Diencephalon (tissue), 1 donor: ENCODE data around the gene KCNH3. TPM values are rescaled to one million over a fixed set of nuclear protein-coding genes. Genes with fewer than 3 reads are reported as not detected.

Experiments
- small RNA-seq: library from RNA; depleted of rRNA; stranded (forward); fragments of <200 nt; gene quantifications from one replicate; pipeline ENCODE3, GENCODE V24; 2014
- total RNA-seq: library from RNA; depleted of rRNA; stranded (reverse); fragments of >200 nt; gene quantifications from one replicate; pipeline ENCODE4 v1.2.3, GENCODE V29; 2014

The KCNH3 gene
- 9.2 TPM for total RNA-seq

GRCh38 chr12:49538510-49539403 lies at the start of gene KCNH3:
TSS of gene KCNH3 (plus strand) at chr12:49539030. CDS start at chr12:49539417, 387 bp downstream.

GRCh38 chr12:49567611-49568441 lies 29.0 kb downstream of the KCNH3 start, which contains the start of gene MCRS1:
TSS of gene MCRS1 (minus strand) at chr12:49568142. CDS start at chr12:49566731, 1,411 bp downstream.

GRCh38 chr12:49605539-49605938 lies 66.7 kb downstream of the KCNH3 start, which contains the start of gene FAM186B:
TSS of gene FAM186B (minus strand) at chr12:49605639. CDS start at chr12:49605477, 162 bp downstream.

Small RNA genes within 50 kb of the gene (small RNA-seq; reads per million reads assigned to genes)
- gene POLR2KP1, result not detected
- gene RNU6-834P, result not detected

Other genes with a start within 250 kb of the KCNH3 start
- 1.4 TPM for gene PRPH, start 243.9 kb upstream of the KCNH3 start, total RNA-seq
- gene TROAP, start 215.8 kb upstream of the KCNH3 start, total RNA-seq, result 6.5 TPM
- gene C1QL4, start 201.8 kb upstream of the KCNH3 start, total RNA-seq, result 3.5 TPM
- 0.92 TPM for gene DNAJC22, start 192.1 kb upstream of the KCNH3 start, total RNA-seq
- gene SPATS2, start 171.6 kb upstream of the KCNH3 start, total RNA-seq, result 51.9 TPM
- 37.8 TPM for gene MCRS1, start 29.1 kb downstream of the KCNH3 start, total RNA-seq
- gene FAM186B, start 66.6 kb downstream of the KCNH3 start, total RNA-seq, result not detected
- gene PRPF40B, start 84.5 kb downstream of the KCNH3 start, total RNA-seq, result 14.1 TPM
- 15.7 TPM for gene FMNL3, start 168.4 kb downstream of the KCNH3 start, total RNA-seq
- gene TMBIM6, start 202.5 kb downstream of the KCNH3 start, total RNA-seq, result 442 TPM